Type B pancreatic cell (in vitro differentiated cells): ENCODE data around the gene EBF3. TPM values are rescaled to one million over a fixed set of nuclear protein-coding genes. Genes with fewer than 3 reads are reported as not detected.

Source experiments
- DNase-seq: peaks from one replicate; pipeline ENCODE4 v3.0.0; 2021; ENCODE audit warnings: mixed read lengths; ENCODE audit not compliant: unreplicated experiment; ENCODE audit errors: extremely low spot score
- H3K27ac Mint-ChIP-seq: 2 replicates; pipeline ENCODE4 v1.8.0; 2021; ENCODE audit warnings: mild to moderate bottlenecking, mixed read lengths
- H3K27me3 Mint-ChIP-seq: 2 replicates; pipeline ENCODE4 v1.8.0; 2021; ENCODE audit warnings: mixed read lengths
- H3K36me3 Mint-ChIP-seq: 2 replicates; pipeline ENCODE4 v1.8.0; 2021; ENCODE audit warnings: mixed read lengths
- H3K4me1 Mint-ChIP-seq: one replicate; pipeline ENCODE4 v1.8.0; 2021; ENCODE audit warnings: mixed read lengths; ENCODE audit not compliant: unreplicated experiment
- H3K4me3 Mint-ChIP-seq: 2 replicates; pipeline ENCODE4 v1.8.0; 2021; ENCODE audit warnings: mild to moderate bottlenecking, mixed read lengths
- H3K9me3 Mint-ChIP-seq: 2 replicates; pipeline ENCODE4 v1.8.0; 2021; ENCODE audit warnings: mixed read lengths
- total RNA-seq: library from RNA; stranded (reverse); gene quantifications from 2 replicates; pipeline ENCODE4 v1.2.1, GENCODE V29; 2021; ENCODE audit warnings: low replicate concordance
- TF ChIP-seq, protein P1 (sequence below): fragments of 200-600 bp; sonication (generic); conservative IDR thresholded peaks from 2 replicates; pipeline ENCODE4 v1.5.0; 2021; ENCODE audit warnings: antibody characterized with exemption, mild to moderate bottlenecking

EBF3 gene
- total RNA-seq, 1 donor from 2014 or later: 26.1 TPM

DNA sequence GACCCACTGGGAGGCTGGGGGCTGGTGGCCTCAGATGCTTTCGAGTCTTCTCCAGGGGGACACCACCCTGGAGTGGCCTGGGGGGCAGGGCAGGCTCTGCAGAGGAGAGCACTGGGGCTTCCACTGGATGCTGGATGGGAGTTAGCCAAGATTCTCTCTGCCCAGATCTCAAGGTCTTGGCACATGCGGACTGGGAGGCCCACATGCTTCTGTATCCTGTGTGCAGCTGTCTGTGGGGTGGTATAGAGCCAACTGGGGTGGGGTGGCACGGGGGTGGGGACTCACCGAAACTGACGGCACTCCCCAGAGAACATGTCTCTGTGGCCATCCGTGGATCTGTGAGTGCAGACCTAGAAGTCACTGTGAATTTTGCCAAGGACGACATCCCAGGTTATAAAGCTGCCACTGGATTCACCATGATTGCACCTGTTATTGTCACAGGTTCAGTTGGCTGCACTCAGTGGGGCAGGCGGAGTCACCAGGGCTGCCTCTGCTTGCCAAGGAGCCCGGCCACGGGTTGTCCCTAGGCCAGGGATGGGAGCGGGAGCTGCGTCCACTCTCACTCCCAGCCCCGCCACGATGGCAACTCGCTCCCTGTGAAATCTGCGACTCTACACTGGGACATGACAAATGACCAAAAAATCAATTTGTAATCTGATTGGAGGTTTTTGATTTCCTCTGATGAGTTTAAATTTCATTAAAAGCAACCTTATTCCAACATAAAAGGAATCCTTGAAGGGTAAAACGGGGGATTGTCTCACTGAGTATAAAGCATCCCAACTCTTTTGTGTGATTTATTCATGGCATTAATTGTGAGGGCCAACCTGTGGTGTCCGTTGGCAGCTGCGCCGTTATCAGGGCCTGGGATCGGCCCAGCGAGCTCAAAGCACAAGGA is 131.3 kb downstream of the EBF3 start:
- peaks cover 5% of the 10 kb centered on the region for H3K36me3 Mint-ChIP-seq
- H3K27me3 Mint-ChIP-seq: peaks cover 11% of the 10 kb centered on the region
- no peak for DNase-seq
- H3K27ac Mint-ChIP-seq: no peak overlapping the region
- no peak overlapping the region for H3K4me3 Mint-ChIP-seq
- peaks cover 10% of the 10 kb centered on the region for H3K4me1 Mint-ChIP-seq
- TF ChIP-seq, protein P1, sequence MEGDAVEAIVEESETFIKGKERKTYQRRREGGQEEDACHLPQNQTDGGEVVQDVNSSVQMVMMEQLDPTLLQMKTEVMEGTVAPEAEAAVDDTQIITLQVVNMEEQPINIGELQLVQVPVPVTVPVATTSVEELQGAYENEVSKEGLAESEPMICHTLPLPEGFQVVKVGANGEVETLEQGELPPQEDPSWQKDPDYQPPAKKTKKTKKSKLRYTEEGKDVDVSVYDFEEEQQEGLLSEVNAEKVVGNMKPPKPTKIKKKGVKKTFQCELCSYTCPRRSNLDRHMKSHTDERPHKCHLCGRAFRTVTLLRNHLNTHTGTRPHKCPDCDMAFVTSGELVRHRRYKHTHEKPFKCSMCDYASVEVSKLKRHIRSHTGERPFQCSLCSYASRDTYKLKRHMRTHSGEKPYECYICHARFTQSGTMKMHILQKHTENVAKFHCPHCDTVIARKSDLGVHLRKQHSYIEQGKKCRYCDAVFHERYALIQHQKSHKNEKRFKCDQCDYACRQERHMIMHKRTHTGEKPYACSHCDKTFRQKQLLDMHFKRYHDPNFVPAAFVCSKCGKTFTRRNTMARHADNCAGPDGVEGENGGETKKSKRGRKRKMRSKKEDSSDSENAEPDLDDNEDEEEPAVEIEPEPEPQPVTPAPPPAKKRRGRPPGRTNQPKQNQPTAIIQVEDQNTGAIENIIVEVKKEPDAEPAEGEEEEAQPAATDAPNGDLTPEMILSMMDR: no peak
- no peaks in the 10 kb centered on the region for H3K9me3 Mint-ChIP-seq

DNA sequence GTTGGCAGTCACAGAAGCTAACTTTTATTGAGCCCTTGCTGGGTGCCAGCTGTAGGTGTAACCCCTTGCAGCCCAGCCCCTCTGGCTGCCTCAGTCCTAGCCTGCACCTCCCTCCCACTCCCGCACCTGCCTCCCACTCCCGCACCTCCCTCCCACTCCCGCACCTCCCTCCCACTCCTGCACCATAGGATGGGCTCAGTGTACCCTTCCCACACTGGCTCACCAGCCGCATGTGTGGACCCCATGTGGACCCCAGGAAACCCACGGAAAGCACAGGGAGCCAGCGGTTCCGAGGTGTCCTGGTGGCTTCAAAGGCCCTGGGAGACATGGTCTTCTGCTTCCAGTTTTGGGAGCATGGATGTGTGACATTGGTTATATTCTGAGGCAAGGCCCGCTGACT is 132.9 kb downstream of the EBF3 start:
- TF ChIP-seq, protein P1: no peak
- Mint-ChIP-seq H3K27ac (no peak overlapping the region), H3K4me3 (no peak overlapping the region), H3K9me3 (no peaks in the 10 kb centered on the region), H3K27me3 (peaks cover 11% of the 10 kb centered on the region), H3K36me3 (no peaks in the 10 kb centered on the region), H3K4me1 (peaks cover 10% of the 10 kb centered on the region)
- no peak for DNase-seq

DNA sequence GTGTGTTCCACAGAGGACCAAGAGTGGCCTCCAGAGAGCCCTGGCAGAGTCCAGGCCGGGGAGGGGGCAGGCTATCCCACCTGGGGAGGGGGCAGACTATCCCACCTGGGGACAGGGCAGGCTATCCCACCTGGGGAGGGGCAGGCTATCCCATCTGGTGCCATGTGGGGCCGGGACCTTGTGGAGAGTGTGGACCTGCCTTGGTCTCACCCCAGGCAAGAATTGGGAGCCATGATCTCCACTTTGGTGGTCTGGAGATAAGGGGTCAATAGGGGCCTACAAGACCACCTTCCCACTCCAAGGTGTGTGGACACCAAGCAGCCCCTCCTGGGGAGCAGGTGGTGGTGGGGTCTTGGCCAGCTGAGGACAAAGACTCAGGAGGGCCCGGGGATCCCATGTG is 138.2 kb downstream of the EBF3 start:
- Mint-ChIP-seq H3K27me3 (no peaks in the 10 kb centered on the region), H3K36me3 (no peaks in the 10 kb centered on the region), H3K9me3 (no peaks in the 10 kb centered on the region), H3K4me1 (no peaks in the 10 kb centered on the region), H3K4me3 (no peak overlapping the region), H3K27ac (no peak overlapping the region)
- no peak for DNase-seq
- TF ChIP-seq, protein P1: no peak

DNA sequence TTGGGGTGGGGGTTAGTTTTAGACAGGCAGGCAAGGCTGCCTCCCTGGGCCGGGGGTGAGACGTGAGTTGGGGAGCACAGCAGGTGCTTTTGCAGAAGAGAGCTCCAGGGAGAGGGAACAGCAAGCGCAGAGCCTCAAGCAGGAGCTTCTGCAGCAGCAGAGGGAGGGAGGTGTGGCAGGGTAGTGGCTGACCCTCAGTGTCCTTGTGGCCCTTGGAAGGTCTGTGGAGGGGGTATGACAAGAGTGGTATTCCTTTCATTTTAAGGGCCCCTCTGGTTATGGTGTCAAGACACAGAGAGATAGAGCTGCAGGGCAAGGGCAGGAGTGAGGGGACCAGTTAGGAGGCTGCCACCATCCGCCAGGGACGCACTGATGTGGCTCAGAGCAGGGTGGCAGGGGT is 138.9 kb downstream of the EBF3 start:
- no peak overlapping the region for H3K27ac Mint-ChIP-seq

DNA sequence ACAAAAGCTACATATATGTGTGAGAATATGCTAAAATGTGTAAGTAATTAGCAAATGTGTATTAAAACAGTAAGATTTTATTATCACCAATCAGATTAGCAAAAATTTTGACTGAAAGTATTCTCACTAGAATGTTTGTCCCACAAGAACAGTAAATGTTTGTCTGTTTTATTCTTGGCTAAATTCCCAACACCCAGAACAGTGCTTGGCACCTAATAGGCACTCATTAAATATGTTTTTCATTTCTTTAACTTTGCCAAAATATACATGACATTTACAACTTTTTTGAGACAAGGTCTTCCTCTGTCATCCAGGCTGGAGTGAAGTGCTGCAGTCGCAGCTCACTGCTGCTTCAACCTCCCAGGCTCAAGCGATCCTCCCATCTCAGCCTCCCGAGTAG is 143.6 kb downstream of the EBF3 start:
- H3K36me3 Mint-ChIP-seq: no peaks in the 10 kb centered on the region
- TF ChIP-seq, protein P1: no peak

More for the DNA sequence above, 138.9 kb downstream of the EBF3 start:
- Mint-ChIP-seq H3K36me3 (no peaks in the 10 kb centered on the region), H3K27me3 (no peaks in the 10 kb centered on the region), H3K9me3 (no peaks in the 10 kb centered on the region), H3K4me1 (no peaks in the 10 kb centered on the region), H3K4me3 (no peak overlapping the region)
- DNase-seq: no peak
- TF ChIP-seq, protein P1: no peak

More for the DNA sequence above, 143.6 kb downstream of the EBF3 start:
- no peak for DNase-seq
- no peak overlapping the region for H3K27ac Mint-ChIP-seq
- H3K9me3 Mint-ChIP-seq: no peaks in the 10 kb centered on the region
- no peaks in the 10 kb centered on the region for H3K27me3 Mint-ChIP-seq
- H3K4me3 Mint-ChIP-seq: no peak overlapping the region
- H3K4me1 Mint-ChIP-seq: no peaks in the 10 kb centered on the region
